ENCODE results near the gene ZNF618.

Gene ZNF618

GRCh38 chr9:113978725-113979342 is 102.7 kb downstream of the ZNF618 start:
- Histone ChIP-seq H3K27me3 (ENCODE audit: control insufficient read depth, insufficient read depth, low read length) (no peaks in the 10 kb centered on the region), H3K36me3 (ENCODE audit: control insufficient read depth, insufficient read depth, low read length) (no peaks in the 10 kb centered on the region), H3K9me3 (ENCODE audit: control insufficient read depth, insufficient read depth, low read depth, low read length) (no peaks in the 10 kb centered on the region), H3K4me1 (ENCODE audit: control insufficient read depth, insufficient read depth, low read length) (no peaks in the 10 kb centered on the region), H3K27ac (ENCODE audit: low read depth, low read length) (no peak overlapping the region), H3K9ac (ENCODE audit: low read length) (no peak overlapping the region), H3K4me3 (ENCODE audit: low read depth, low read length) (no peak overlapping the region)

GRCh38 chr9:113979343-113980127 is 103.4 kb downstream of the ZNF618 start:
- H3K9ac ChIP-seq (ENCODE audit: low read length) = no peak overlapping the region
- H3K36me3 ChIP-seq (ENCODE audit: control insufficient read depth, insufficient read depth, low read length) = no peaks in the 10 kb centered on the region
- H3K27me3 ChIP-seq (ENCODE audit: control insufficient read depth, insufficient read depth, low read length) = no peaks in the 10 kb centered on the region
- no peak overlapping the region for H3K4me3 ChIP-seq (ENCODE audit: low read depth, low read length)
- H3K9me3 ChIP-seq (ENCODE audit: control insufficient read depth, insufficient read depth, low read depth, low read length) = no peaks in the 10 kb centered on the region
- no peak overlapping the region for H3K27ac ChIP-seq (ENCODE audit: low read depth, low read length)
- no peaks in the 10 kb centered on the region for H3K4me1 ChIP-seq (ENCODE audit: control insufficient read depth, insufficient read depth, low read length)

- no peaks in the 10 kb centered on the region for H3K4me1 ChIP-seq (ENCODE audit: control insufficient read depth, insufficient read depth, low read length)
- peaks cover 16% of the 10 kb centered on the region for H3K36me3 ChIP-seq (ENCODE audit: control insufficient read depth, insufficient read depth, low read length)
These were observed 108.7 kb downstream of the ZNF618 start for GRCh38 chr9:113984639-113985380.

GRCh38 chr9:113985968-113986585 is 110.0 kb downstream of the ZNF618 start:
- H3K4me1 ChIP-seq (ENCODE audit: control insufficient read depth, insufficient read depth, low read length) = no peaks in the 10 kb centered on the region
- no peak overlapping the region for H3K4me3 ChIP-seq (ENCODE audit: low read depth, low read length)
- H3K36me3 ChIP-seq (ENCODE audit: control insufficient read depth, insufficient read depth, low read length) = peaks cover 19% of the 10 kb centered on the region
- no peaks in the 10 kb centered on the region for H3K9me3 ChIP-seq (ENCODE audit: control insufficient read depth, insufficient read depth, low read depth, low read length)
- H3K9ac ChIP-seq (ENCODE audit: low read length) = no peak overlapping the region
- H3K27me3 ChIP-seq (ENCODE audit: control insufficient read depth, insufficient read depth, low read length) = no peaks in the 10 kb centered on the region
- no peak overlapping the region for H3K27ac ChIP-seq (ENCODE audit: low read depth, low read length)

More at GRCh38 chr9:113984639-113985380, 108.7 kb downstream of the ZNF618 start:
- Histone ChIP-seq H3K9ac (ENCODE audit: low read length) (no peak overlapping the region), H3K9me3 (ENCODE audit: control insufficient read depth, insufficient read depth, low read depth, low read length) (no peaks in the 10 kb centered on the region), H3K27me3 (ENCODE audit: control insufficient read depth, insufficient read depth, low read length) (no peaks in the 10 kb centered on the region), H3K4me3 (ENCODE audit: low read depth, low read length) (no peak overlapping the region), H3K27ac (ENCODE audit: low read depth, low read length) (no peak overlapping the region)

GRCh38 chr9:113986931-113987330 is 110.8 kb downstream of the ZNF618 start:
- Histone ChIP-seq H3K9ac (ENCODE audit: low read length) (no peak overlapping the region), H3K36me3 (ENCODE audit: control insufficient read depth, insufficient read depth, low read length) (peaks cover 19% of the 10 kb centered on the region), H3K4me3 (ENCODE audit: low read depth, low read length) (no peak overlapping the region), H3K4me1 (ENCODE audit: control insufficient read depth, insufficient read depth, low read length) (no peaks in the 10 kb centered on the region), H3K27ac (ENCODE audit: low read depth, low read length) (no peak overlapping the region), H3K9me3 (ENCODE audit: control insufficient read depth, insufficient read depth, low read depth, low read length) (no peaks in the 10 kb centered on the region), H3K27me3 (ENCODE audit: control insufficient read depth, insufficient read depth, low read length) (no peaks in the 10 kb centered on the region)

- H3K36me3 ChIP-seq (ENCODE audit: control insufficient read depth, insufficient read depth, low read length) = peaks cover 19% of the 10 kb centered on the region
- H3K9me3 ChIP-seq (ENCODE audit: control insufficient read depth, insufficient read depth, low read depth, low read length) = no peaks in the 10 kb centered on the region
- no peak overlapping the region for H3K4me3 ChIP-seq (ENCODE audit: low read depth, low read length)
- no peaks in the 10 kb centered on the region for H3K4me1 ChIP-seq (ENCODE audit: control insufficient read depth, insufficient read depth, low read length)
- no peak overlapping the region for H3K9ac ChIP-seq (ENCODE audit: low read length)
- no peak overlapping the region for H3K27ac ChIP-seq (ENCODE audit: low read depth, low read length)
- H3K27me3 ChIP-seq (ENCODE audit: control insufficient read depth, insufficient read depth, low read length) = no peaks in the 10 kb centered on the region
These were observed 111.4 kb downstream of the ZNF618 start for GRCh38 chr9:113987526-113987925.

- no peak overlapping the region for H3K9ac ChIP-seq (ENCODE audit: low read length)
- H3K36me3 ChIP-seq (ENCODE audit: control insufficient read depth, insufficient read depth, low read length) = peaks cover 19% of the 10 kb centered on the region
- no peaks in the 10 kb centered on the region for H3K4me1 ChIP-seq (ENCODE audit: control insufficient read depth, insufficient read depth, low read length)
- no peak overlapping the region for H3K27ac ChIP-seq (ENCODE audit: low read depth, low read length)
- no peaks in the 10 kb centered on the region for H3K27me3 ChIP-seq (ENCODE audit: control insufficient read depth, insufficient read depth, low read length)
- H3K4me3 ChIP-seq (ENCODE audit: low read depth, low read length) = no peak overlapping the region
- H3K9me3 ChIP-seq (ENCODE audit: control insufficient read depth, insufficient read depth, low read depth, low read length) = no peaks in the 10 kb centered on the region
These were observed 112.4 kb downstream of the ZNF618 start for GRCh38 chr9:113988385-113989016.

- no peak overlapping the region for H3K4me3 ChIP-seq (ENCODE audit: low read depth, low read length)
- H3K4me1 ChIP-seq (ENCODE audit: control insufficient read depth, insufficient read depth, low read length) = no peaks in the 10 kb centered on the region
- no peak overlapping the region for H3K27ac ChIP-seq (ENCODE audit: low read depth, low read length)
- H3K36me3 ChIP-seq (ENCODE audit: control insufficient read depth, insufficient read depth, low read length) = peaks cover 19% of the 10 kb centered on the region
- no peak overlapping the region for H3K9ac ChIP-seq (ENCODE audit: low read length)
- no peaks in the 10 kb centered on the region for H3K27me3 ChIP-seq (ENCODE audit: control insufficient read depth, insufficient read depth, low read length)
- H3K9me3 ChIP-seq (ENCODE audit: control insufficient read depth, insufficient read depth, low read depth, low read length) = no peaks in the 10 kb centered on the region
These were observed 113.1 kb downstream of the ZNF618 start for GRCh38 chr9:113989017-113989713.

GRCh38 chr9:113989714-113990569 is 113.8 kb downstream of the ZNF618 start:
- no peak overlapping the region for H3K9ac ChIP-seq (ENCODE audit: low read length)
- peaks cover 19% of the 10 kb centered on the region for H3K36me3 ChIP-seq (ENCODE audit: control insufficient read depth, insufficient read depth, low read length)
- H3K27ac ChIP-seq (ENCODE audit: low read depth, low read length) = no peak overlapping the region
- H3K9me3 ChIP-seq (ENCODE audit: control insufficient read depth, insufficient read depth, low read depth, low read length) = no peaks in the 10 kb centered on the region
- H3K4me1 ChIP-seq (ENCODE audit: control insufficient read depth, insufficient read depth, low read length) = no peaks in the 10 kb centered on the region
- H3K4me3 ChIP-seq (ENCODE audit: low read depth, low read length) = no peak overlapping the region
- H3K27me3 ChIP-seq (ENCODE audit: control insufficient read depth, insufficient read depth, low read length) = no peaks in the 10 kb centered on the region
